ENCODE results near the gene ALDH1L1. TPM values are rescaled to one million over a fixed set of nuclear protein-coding genes. Genes with fewer than 3 reads are reported as not detected.

ALDH1L1 gene
- total RNA-seq, 1 donor from 2014 or later: not detected

DNA sequence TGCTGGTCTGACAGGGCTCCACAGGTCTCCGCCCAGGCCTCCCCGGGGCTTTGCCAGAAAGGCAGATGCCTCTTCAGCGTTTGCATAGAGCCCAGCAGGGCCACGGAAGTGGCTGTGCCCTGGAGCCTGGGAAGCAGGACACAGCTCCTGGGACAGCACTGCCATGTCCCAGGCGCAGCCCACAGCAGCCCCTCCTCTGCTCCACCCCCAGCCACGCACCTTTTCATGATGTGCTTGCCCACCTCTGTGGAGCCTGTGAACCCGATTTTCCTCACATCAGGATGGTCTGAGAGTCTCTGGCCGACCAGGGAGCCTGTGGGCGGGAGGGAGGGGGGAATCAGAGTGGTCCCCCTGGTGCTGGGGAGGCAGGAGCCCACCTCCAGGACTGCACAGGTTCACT lies 62.6 kb downstream of the ALDH1L1 start:
- TF ChIP-seq, protein P1, sequence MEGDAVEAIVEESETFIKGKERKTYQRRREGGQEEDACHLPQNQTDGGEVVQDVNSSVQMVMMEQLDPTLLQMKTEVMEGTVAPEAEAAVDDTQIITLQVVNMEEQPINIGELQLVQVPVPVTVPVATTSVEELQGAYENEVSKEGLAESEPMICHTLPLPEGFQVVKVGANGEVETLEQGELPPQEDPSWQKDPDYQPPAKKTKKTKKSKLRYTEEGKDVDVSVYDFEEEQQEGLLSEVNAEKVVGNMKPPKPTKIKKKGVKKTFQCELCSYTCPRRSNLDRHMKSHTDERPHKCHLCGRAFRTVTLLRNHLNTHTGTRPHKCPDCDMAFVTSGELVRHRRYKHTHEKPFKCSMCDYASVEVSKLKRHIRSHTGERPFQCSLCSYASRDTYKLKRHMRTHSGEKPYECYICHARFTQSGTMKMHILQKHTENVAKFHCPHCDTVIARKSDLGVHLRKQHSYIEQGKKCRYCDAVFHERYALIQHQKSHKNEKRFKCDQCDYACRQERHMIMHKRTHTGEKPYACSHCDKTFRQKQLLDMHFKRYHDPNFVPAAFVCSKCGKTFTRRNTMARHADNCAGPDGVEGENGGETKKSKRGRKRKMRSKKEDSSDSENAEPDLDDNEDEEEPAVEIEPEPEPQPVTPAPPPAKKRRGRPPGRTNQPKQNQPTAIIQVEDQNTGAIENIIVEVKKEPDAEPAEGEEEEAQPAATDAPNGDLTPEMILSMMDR (IDR thresholded peaks at IDR 0.05; ENCODE audit: unreplicated experiment): no peak
- Mint-ChIP-seq H3K4me1 (ENCODE audit: unreplicated experiment) (no peaks in the 10 kb centered on the region), H3K36me3 (ENCODE audit: low read depth, unreplicated experiment) (no peaks in the 10 kb centered on the region), H3K27me3 (ENCODE audit: unreplicated experiment) (peaks cover 6% of the 10 kb centered on the region), H3K27ac (ENCODE audit: unreplicated experiment) (no peak overlapping the region), H3K4me3 (ENCODE audit: unreplicated experiment) (no peak overlapping the region), H3K9me3 (ENCODE audit: unreplicated experiment) (no peaks in the 10 kb centered on the region)
- no peak for DNase-seq (ENCODE audit: low spot score)

DNA sequence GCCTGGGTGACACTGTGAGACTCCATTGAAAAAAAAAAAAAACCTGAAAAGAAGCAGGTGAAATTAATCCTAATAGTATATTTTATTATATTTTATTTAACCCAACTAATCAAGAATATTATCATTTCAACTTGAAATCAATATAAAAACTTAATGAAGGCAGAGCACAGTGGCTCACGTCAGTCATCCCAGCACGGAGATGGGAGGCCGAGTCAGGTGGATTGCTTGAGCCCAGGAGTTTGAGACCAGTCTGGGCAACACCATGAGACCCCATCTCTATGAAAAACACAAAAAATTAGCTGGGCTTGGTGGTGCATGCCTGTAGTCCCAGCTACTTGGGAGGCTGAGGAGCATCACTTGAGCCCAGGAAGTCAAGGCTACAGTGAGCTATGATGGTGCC lies 63.2 kb downstream of the ALDH1L1 start:
- Mint-ChIP-seq H3K36me3 (ENCODE audit: low read depth, unreplicated experiment) (no peaks in the 10 kb centered on the region), H3K27ac (ENCODE audit: unreplicated experiment) (no peak overlapping the region), H3K9me3 (ENCODE audit: unreplicated experiment) (no peaks in the 10 kb centered on the region), H3K4me3 (ENCODE audit: unreplicated experiment) (no peak overlapping the region), H3K27me3 (ENCODE audit: unreplicated experiment) (peaks cover 6% of the 10 kb centered on the region), H3K4me1 (ENCODE audit: unreplicated experiment) (no peaks in the 10 kb centered on the region)
- TF ChIP-seq, protein P1 (IDR thresholded peaks at IDR 0.05; ENCODE audit: unreplicated experiment): no peak
- DNase-seq (ENCODE audit: low spot score): no peak

- H3K27ac Mint-ChIP-seq (ENCODE audit: unreplicated experiment): no peak overlapping the region
- H3K4me3 Mint-ChIP-seq (ENCODE audit: unreplicated experiment): no peak overlapping the region
- H3K27me3 Mint-ChIP-seq (ENCODE audit: unreplicated experiment): peaks cover 6% of the 10 kb centered on the region
- no peak for DNase-seq (ENCODE audit: low spot score)
- H3K4me1 Mint-ChIP-seq (ENCODE audit: unreplicated experiment): no peaks in the 10 kb centered on the region
- TF ChIP-seq, protein P1 (IDR thresholded peaks at IDR 0.05; ENCODE audit: unreplicated experiment): no peak
- no peaks in the 10 kb centered on the region for H3K36me3 Mint-ChIP-seq (ENCODE audit: low read depth, unreplicated experiment)
- no peaks in the 10 kb centered on the region for H3K9me3 Mint-ChIP-seq (ENCODE audit: unreplicated experiment)
These were observed 63.9 kb downstream of the ALDH1L1 start for GRCh38 chr3:126116526-126116925.

GRCh38 chr3:126114443-126115386 lies 65.7 kb downstream of the ALDH1L1 start:
- Mint-ChIP-seq H3K9me3 (ENCODE audit: unreplicated experiment) (no peaks in the 10 kb centered on the region), H3K27ac (ENCODE audit: unreplicated experiment) (no peak overlapping the region), H3K36me3 (ENCODE audit: low read depth, unreplicated experiment) (no peaks in the 10 kb centered on the region), H3K4me1 (ENCODE audit: unreplicated experiment) (no peaks in the 10 kb centered on the region), H3K27me3 (ENCODE audit: unreplicated experiment) (peaks cover 11% of the 10 kb centered on the region), H3K4me3 (ENCODE audit: unreplicated experiment) (no peak overlapping the region)
- TF ChIP-seq, protein P1 (IDR thresholded peaks at IDR 0.05; ENCODE audit: unreplicated experiment): no peak
- no peak for DNase-seq (ENCODE audit: low spot score)

Data from endothelial cell (in vitro differentiated cells).